ENCODE data around the gene PKLR. TPM values are rescaled to one million over a fixed set of nuclear protein-coding genes. Genes with fewer than 3 reads are reported as not detected.
A peak's percentile ranks its signal among the peaks of the same experiment; 100 is the strongest.

Gene PKLR
- total RNA-seq, 1 donor from 2014 or later: not detected

DNA sequence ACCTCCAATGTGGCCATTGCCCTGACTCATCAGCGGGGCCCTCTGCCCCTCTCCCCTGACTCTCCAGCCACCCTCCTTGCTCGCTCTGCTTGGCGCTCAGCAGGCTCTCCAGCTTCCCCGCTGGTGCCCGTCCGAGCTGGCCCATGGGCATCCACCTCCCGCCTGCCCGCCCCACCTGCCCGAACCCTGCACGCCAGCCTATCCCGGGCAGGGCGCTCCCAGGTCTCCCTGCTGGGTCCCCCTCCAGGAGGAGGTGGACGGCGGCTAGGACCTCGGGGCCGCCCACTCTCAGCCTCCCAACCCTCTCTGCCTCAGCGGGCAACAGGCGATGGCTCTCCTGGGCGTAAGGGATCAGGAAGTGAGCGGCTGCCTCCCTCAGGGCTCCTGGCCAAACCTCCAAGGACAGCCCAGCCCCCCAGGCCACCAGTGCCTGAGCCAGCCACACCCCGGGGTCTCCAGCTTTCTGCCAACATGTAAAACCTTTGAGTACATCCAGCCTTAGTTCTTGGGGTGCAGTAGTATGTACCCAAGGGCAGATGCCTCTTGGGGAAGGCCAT is 13.2 kb downstream of the PKLR start:
- Mint-ChIP-seq H3K9me3 (ENCODE audit: unreplicated experiment) (peaks cover 9% of the 10 kb centered on the region), H3K36me3 (ENCODE audit: unreplicated experiment) (peaks cover 12% of the 10 kb centered on the region), H3K4me1 (ENCODE audit: low read depth, unreplicated experiment) (no peaks in the 10 kb centered on the region), H3K27ac (ENCODE audit: unreplicated experiment) (no peak overlapping the region), H3K4me3 (ENCODE audit: unreplicated experiment) (no peak overlapping the region), H3K27me3 (ENCODE audit: unreplicated experiment) (peaks cover 2% of the 10 kb centered on the region)
- TF ChIP-seq, protein P1, sequence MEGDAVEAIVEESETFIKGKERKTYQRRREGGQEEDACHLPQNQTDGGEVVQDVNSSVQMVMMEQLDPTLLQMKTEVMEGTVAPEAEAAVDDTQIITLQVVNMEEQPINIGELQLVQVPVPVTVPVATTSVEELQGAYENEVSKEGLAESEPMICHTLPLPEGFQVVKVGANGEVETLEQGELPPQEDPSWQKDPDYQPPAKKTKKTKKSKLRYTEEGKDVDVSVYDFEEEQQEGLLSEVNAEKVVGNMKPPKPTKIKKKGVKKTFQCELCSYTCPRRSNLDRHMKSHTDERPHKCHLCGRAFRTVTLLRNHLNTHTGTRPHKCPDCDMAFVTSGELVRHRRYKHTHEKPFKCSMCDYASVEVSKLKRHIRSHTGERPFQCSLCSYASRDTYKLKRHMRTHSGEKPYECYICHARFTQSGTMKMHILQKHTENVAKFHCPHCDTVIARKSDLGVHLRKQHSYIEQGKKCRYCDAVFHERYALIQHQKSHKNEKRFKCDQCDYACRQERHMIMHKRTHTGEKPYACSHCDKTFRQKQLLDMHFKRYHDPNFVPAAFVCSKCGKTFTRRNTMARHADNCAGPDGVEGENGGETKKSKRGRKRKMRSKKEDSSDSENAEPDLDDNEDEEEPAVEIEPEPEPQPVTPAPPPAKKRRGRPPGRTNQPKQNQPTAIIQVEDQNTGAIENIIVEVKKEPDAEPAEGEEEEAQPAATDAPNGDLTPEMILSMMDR (IDR thresholded peaks at IDR 0.05; ENCODE audit: partially characterized antibody, unreplicated experiment): no peak
- no peak for DNase-seq

DNA sequence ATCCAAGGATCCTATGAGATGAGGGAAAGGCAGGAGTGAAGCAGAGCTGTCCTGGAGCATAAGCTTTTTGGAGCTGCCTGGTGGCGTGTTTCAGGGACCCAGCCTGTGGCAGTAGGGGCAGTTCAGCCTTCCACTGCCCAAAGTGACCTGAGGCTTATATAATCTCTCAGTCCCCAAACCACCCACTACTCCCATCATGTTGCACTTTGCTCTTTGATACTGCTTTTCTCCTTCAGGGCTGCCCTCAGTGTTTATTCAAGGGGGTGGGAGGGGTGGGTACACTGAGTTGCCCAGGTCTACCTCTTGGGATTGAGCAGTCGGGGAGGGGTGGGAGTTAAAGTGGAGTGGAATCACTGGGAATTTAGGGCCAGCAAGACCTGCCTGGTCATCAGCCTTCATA is 14.7 kb downstream of the PKLR start:
- no peak for DNase-seq
- peaks cover 12% of the 10 kb centered on the region for H3K36me3 Mint-ChIP-seq (ENCODE audit: unreplicated experiment)
- no peak overlapping the region for H3K4me3 Mint-ChIP-seq (ENCODE audit: unreplicated experiment)
- peaks cover 2% of the 10 kb centered on the region for H3K27me3 Mint-ChIP-seq (ENCODE audit: unreplicated experiment)
- no peaks in the 10 kb centered on the region for H3K4me1 Mint-ChIP-seq (ENCODE audit: low read depth, unreplicated experiment)
- TF ChIP-seq, protein P1 (IDR thresholded peaks at IDR 0.05; ENCODE audit: partially characterized antibody, unreplicated experiment): no peak
- H3K9me3 Mint-ChIP-seq (ENCODE audit: unreplicated experiment): peaks cover 9% of the 10 kb centered on the region
- no peak overlapping the region for H3K27ac Mint-ChIP-seq (ENCODE audit: unreplicated experiment)

DNA sequence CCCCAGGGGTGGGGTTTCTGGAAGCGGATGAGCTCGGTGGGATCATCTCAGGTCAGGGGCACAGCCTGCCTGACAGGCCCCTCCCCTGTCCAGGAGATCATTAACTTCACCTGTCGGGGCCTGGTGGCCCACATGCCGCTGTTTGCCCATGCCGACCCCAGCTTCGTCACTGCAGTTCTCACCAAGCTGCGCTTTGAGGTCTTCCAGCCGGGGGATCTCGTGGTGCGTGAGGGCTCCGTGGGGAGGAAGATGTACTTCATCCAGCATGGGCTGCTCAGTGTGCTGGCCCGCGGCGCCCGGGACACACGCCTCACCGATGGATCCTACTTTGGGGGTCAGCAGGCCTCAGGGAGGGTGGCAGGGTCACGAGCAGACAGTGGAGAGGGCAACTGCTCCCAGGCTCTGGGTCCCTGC is 15.6 kb downstream of the PKLR start:
- TF ChIP-seq, protein P1 (IDR thresholded peaks at IDR 0.05; ENCODE audit: partially characterized antibody, unreplicated experiment): no peak
- Mint-ChIP-seq H3K27me3 (ENCODE audit: unreplicated experiment) (peaks cover 2% of the 10 kb centered on the region), H3K4me3 (ENCODE audit: unreplicated experiment) (no peak overlapping the region), H3K27ac (ENCODE audit: unreplicated experiment) (no peak overlapping the region), H3K4me1 (ENCODE audit: low read depth, unreplicated experiment) (no peaks in the 10 kb centered on the region), H3K9me3 (ENCODE audit: unreplicated experiment) (peaks cover 9% of the 10 kb centered on the region), H3K36me3 (ENCODE audit: unreplicated experiment) (peaks cover 12% of the 10 kb centered on the region)
- no peak for DNase-seq

- Mint-ChIP-seq H3K36me3 (ENCODE audit: unreplicated experiment) (peaks cover 12% of the 10 kb centered on the region), H3K4me3 (ENCODE audit: unreplicated experiment) (peak overlapping the region; percentile 30)
These were observed 16.2 kb downstream of the PKLR start for GRCh38 chr1:155285063-155285462.

DNA sequence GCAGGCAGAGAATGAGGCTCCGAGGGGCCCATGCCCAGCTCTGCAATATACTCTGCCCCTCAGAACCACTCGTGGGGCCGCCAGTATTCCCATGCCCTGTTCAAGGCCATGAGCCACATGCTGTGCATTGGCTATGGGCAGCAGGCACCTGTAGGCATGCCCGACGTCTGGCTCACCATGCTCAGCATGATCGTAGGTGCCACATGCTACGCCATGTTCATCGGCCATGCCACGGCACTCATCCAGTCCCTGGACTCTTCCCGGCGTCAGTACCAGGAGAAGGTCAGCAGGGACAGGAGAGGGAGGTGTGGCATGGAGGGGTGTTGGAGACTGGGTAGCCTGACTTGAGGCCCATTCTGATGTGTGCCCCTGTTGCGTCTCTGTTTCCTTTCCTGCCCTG is 16.8 kb downstream of the PKLR start:
- DNase-seq: no peak
- Mint-ChIP-seq H3K36me3 (ENCODE audit: unreplicated experiment) (peaks cover 12% of the 10 kb centered on the region), H3K27ac (ENCODE audit: unreplicated experiment) (no peak overlapping the region), H3K27me3 (ENCODE audit: unreplicated experiment) (peaks cover 2% of the 10 kb centered on the region), H3K4me3 (ENCODE audit: unreplicated experiment) (no peak overlapping the region), H3K4me1 (ENCODE audit: low read depth, unreplicated experiment) (peaks cover 2% of the 10 kb centered on the region), H3K9me3 (ENCODE audit: unreplicated experiment) (peaks cover 10% of the 10 kb centered on the region)
- TF ChIP-seq, protein P1 (IDR thresholded peaks at IDR 0.05; ENCODE audit: partially characterized antibody, unreplicated experiment): no peak

More at GRCh38 chr1:155285063-155285462, 16.2 kb downstream of the PKLR start:
- H3K27ac Mint-ChIP-seq (ENCODE audit: unreplicated experiment): no peak overlapping the region
- H3K27me3 Mint-ChIP-seq (ENCODE audit: unreplicated experiment): peaks cover 2% of the 10 kb centered on the region
- H3K9me3 Mint-ChIP-seq (ENCODE audit: unreplicated experiment): peaks cover 9% of the 10 kb centered on the region
- no peak for DNase-seq
- H3K4me1 Mint-ChIP-seq (ENCODE audit: low read depth, unreplicated experiment): no peaks in the 10 kb centered on the region
- TF ChIP-seq, protein P1 (IDR thresholded peaks at IDR 0.05; ENCODE audit: partially characterized antibody, unreplicated experiment): no peak
